ENCODE data around the gene PREX1.

The PREX1 gene

GRCh38 chr20:48574383-48574782 is 253.4 kb downstream of the PREX1 start:
- H3K27me3 ChIP-seq (replicated peaks): no peaks in the 10 kb centered on the region
- H3K4me3 ChIP-seq (ENCODE audit: low read depth, low read length): no peak overlapping the region
- in situ Hi-C loops (cut with HindIII; ENCODE audit: low pct_ligation_motif_present, low sequenced_read_pairs): no loop called here
- TF ChIP-seq CTCF (IDR thresholded peaks at IDR 0.05; ENCODE audit: low read depth, low read length, missing control alignments): no peak
- no peaks in the 10 kb centered on the region for H3K36me3 ChIP-seq (replicated peaks)
- DNase-seq: no peak
- no peak overlapping the region for H3K27ac ChIP-seq
